HG03108 (cell line): ENCODE data around the gene COL5A2.

Source experiments
- ATAC-seq: cut with Tn5 transposase; IDR thresholded peaks from one replicate; pipeline ENCODE4 v1.9.1; 2021; ENCODE audit warnings: moderate library complexity; ENCODE audit not compliant: unreplicated experiment

The COL5A2 gene

GRCh38 chr2:189104934-189105333 is 74.6 kb downstream of the COL5A2 start:
- ATAC-seq: no peak

- no peak for ATAC-seq
These were observed 76.8 kb downstream of the COL5A2 start for GRCh38 chr2:189102735-189103134.

GRCh38 chr2:189097934-189098333 is 81.6 kb downstream of the COL5A2 start:
- ATAC-seq: no peak

GRCh38 chr2:189096769-189097447 is 82.7 kb downstream of the COL5A2 start:
- ATAC-seq: no peak

GRCh38 chr2:189095101-189095500 is 84.5 kb downstream of the COL5A2 start:
- ATAC-seq: no peak

- no peak for ATAC-seq
These were observed 86.6 kb downstream of the COL5A2 start for GRCh38 chr2:189092936-189093335.

- no peak for ATAC-seq
These were observed 88.3 kb downstream of the COL5A2 start for GRCh38 chr2:189091253-189091652.

- no peak for ATAC-seq
These were observed 90.9 kb downstream of the COL5A2 start for GRCh38 chr2:189088591-189089205.

- no peak for ATAC-seq
These were observed 92.9 kb downstream of the COL5A2 start for GRCh38 chr2:189086710-189087109.

- ATAC-seq: no peak
These were observed 93.3 kb downstream of the COL5A2 start for GRCh38 chr2:189086250-189086649.

- ATAC-seq: no peak
These were observed 96.0 kb downstream of the COL5A2 start for GRCh38 chr2:189083606-189084005.

- ATAC-seq: no peak
These were observed 96.5 kb downstream of the COL5A2 start for GRCh38 chr2:189083106-189083505.

GRCh38 chr2:189082376-189082975 is 97.1 kb downstream of the COL5A2 start:
- no peak for ATAC-seq

- ATAC-seq: no peak
These were observed 103.0 kb downstream of the COL5A2 start for GRCh38 chr2:189076572-189076971.

GRCh38 chr2:189076120-189076519 is 103.4 kb downstream of the COL5A2 start:
- ATAC-seq: no peak

GRCh38 chr2:189074506-189074905 is 105.1 kb downstream of the COL5A2 start:
- ATAC-seq: no peak

GRCh38 chr2:189072036-189072435 is 107.5 kb downstream of the COL5A2 start:
- no peak for ATAC-seq

- ATAC-seq: no peak
These were observed 109.5 kb downstream of the COL5A2 start for GRCh38 chr2:189069855-189070619.

GRCh38 chr2:189066037-189066436 is 113.5 kb downstream of the COL5A2 start:
- ATAC-seq: no peak

GRCh38 chr2:189060096-189060642 is 119.4 kb downstream of the COL5A2 start:
- ATAC-seq: no peak

- ATAC-seq: no peak
These were observed 122.2 kb downstream of the COL5A2 start for GRCh38 chr2:189057316-189057715.
